ENCODE measurements around the gene SYNE3.

DNA sequence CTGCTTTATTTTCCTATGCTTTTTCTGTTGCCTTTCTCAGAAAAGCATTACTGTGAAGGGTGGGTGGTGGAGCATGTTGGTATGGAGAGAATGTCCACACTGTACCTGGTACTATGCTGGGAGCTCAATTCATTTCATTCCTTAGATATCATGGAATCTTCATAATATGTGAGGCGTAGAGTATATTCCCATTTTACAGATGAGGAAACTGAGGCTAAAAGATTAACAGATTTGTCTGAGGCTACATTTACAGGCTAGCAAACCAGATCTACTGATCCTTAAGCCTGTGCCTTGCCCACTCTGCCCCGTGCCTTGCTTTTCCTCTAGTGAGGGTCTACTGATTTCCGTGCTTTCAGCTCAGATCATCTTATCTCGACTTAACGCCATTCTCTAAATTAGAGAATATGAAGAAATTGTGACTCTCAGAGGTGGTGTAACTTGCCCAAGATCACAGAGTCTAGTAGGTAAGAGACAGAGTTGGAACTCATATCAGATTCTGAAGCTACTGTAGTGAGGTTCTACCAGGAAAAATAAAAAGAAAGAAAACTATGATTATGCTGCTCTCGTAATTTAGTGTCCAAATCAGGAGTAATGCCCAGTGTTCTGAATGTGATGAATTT, 23.9 kb upstream of the SYNE3 start:
- TF ChIP-seq, protein P1, sequence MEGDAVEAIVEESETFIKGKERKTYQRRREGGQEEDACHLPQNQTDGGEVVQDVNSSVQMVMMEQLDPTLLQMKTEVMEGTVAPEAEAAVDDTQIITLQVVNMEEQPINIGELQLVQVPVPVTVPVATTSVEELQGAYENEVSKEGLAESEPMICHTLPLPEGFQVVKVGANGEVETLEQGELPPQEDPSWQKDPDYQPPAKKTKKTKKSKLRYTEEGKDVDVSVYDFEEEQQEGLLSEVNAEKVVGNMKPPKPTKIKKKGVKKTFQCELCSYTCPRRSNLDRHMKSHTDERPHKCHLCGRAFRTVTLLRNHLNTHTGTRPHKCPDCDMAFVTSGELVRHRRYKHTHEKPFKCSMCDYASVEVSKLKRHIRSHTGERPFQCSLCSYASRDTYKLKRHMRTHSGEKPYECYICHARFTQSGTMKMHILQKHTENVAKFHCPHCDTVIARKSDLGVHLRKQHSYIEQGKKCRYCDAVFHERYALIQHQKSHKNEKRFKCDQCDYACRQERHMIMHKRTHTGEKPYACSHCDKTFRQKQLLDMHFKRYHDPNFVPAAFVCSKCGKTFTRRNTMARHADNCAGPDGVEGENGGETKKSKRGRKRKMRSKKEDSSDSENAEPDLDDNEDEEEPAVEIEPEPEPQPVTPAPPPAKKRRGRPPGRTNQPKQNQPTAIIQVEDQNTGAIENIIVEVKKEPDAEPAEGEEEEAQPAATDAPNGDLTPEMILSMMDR (IDR thresholded peaks at IDR 0.05): no peak
- TF ChIP-seq POLR2AphosphoS5 (IDR thresholded peaks at IDR 0.05) (no peak), POLR2A (IDR thresholded peaks at IDR 0.05; ENCODE audit: low read depth) (no peak)
